GM12878 (cell line): ENCODE data around the gene TCF15. TPM values are rescaled to one million over a fixed set of nuclear protein-coding genes. Genes with fewer than 3 reads are reported as not detected.

Experiments
- ATAC-seq: fragments of 200-7000 bp; cut with Tn5 transposase; 3 replicates; pipeline ENCODE4 v1.9.1; 2020; ENCODE audit warnings: mild to moderate bottlenecking, moderate library complexity
- BruUV-seq: library from RNA; stranded (reverse); fragments of 400-500 nt; replicated peaks from 2 replicates; lab custom pipeline; 2021; lab: Mats Ljungman, UMichigan
- CTCF ChIA-PET: fragments of 300-600 bp; sonication (Branson Sonifier 250); formaldehyde crosslinking; extraction: SDS; loops from one replicate; lab custom pipeline; 2021; ENCODE audit warnings: inconsistent platforms; lab: Yijun Ruan, JAX
- POLR2A ChIA-PET: fragments of 350-600 bp; formaldehyde crosslinking; extraction: SDS; loops from one replicate; lab custom pipeline; 2021; ENCODE audit warnings: inconsistent platforms; lab: Charles Lee
- RAD21 ChIA-PET: fragments of 300-600 bp; sonication (Branson Sonifier 250); formaldehyde crosslinking; loops from one replicate; lab custom pipeline; 2023; ENCODE audit warnings: antibody characterized with exemption; ENCODE audit not compliant: unreplicated experiment; lab: Charles Lee
- SMC1A ChIA-PET: fragments of 300-600 bp; sonication (Branson Sonifier 250); formaldehyde crosslinking; loops from one replicate; lab custom pipeline; 2023; ENCODE audit not compliant: unreplicated experiment, uncharacterized antibody; lab: Charles Lee
- DNase-seq: peaks from one replicate; pipeline ENCODE4 v3.0.0-alpha.2; 2011; ENCODE audit warnings: low read depth, low spot score
- FAIRE-seq: peaks from 3 replicates; lab custom pipeline; 2011; peaks lifted over from hg19 to GRCh38; lab: Jason Lieb, UNC
- H2AFZ ChIP-seq: 2 replicates; pipeline ENCODE4 v1.6.0; 2011; ENCODE audit warnings: low read depth, low read length, control low read depth; ENCODE audit not compliant: control insufficient read depth
- H3K27ac ChIP-seq: 2 replicates; pipeline ENCODE4 v1.5.1; 2011; ENCODE audit warnings: control low read depth; ENCODE audit not compliant: control insufficient read depth, insufficient read depth
- H3K27me3 ChIP-seq, 2 experiments: replicated peaks in 1 of 2; 2 replicates each; pipeline versions ENCODE4 v1.6.0 to v1.6.1; 2011; ENCODE audit warnings: low read length in 1 of 2; ENCODE audit not compliant: control insufficient read depth in 2 of 2, insufficient read depth in 2 of 2
- H3K36me3 ChIP-seq, 2 experiments: 2 replicates each; pipeline ENCODE4 v1.5.1; 2011; ENCODE audit warnings: low read length in 1 of 2; ENCODE audit not compliant: control insufficient read depth in 2 of 2, insufficient read depth in 2 of 2
- H3K4me1 ChIP-seq: 2 replicates; pipeline ENCODE4 v1.6.1; 2011; ENCODE audit warnings: mild to moderate bottlenecking, low read length, moderate library complexity, mixed read lengths; ENCODE audit not compliant: control insufficient read depth, insufficient read depth
- H3K4me2 ChIP-seq: 2 replicates; pipeline ENCODE4 v1.6.0; 2011; ENCODE audit warnings: control low read depth; ENCODE audit not compliant: control insufficient read depth, insufficient read depth
- H3K4me3 ChIP-seq: fragments of 200-600 bp; sonication (generic); 2 replicates; pipeline ENCODE4 v1.5.1; 2016
- H3K79me2 ChIP-seq: 2 replicates; pipeline ENCODE4 v1.6.0; 2011; ENCODE audit warnings: low read length; ENCODE audit not compliant: control insufficient read depth, insufficient read depth
- H3K9ac ChIP-seq: 2 replicates; pipeline ENCODE4 v1.8.0; 2011; ENCODE audit warnings: low read length, control low read depth, mixed read lengths; ENCODE audit not compliant: control insufficient read depth, insufficient read depth
- H3K9me3 ChIP-seq: replicated peaks from 3 replicates; pipeline ENCODE4 v1.5.1; 2011; ENCODE audit warnings: mild to moderate bottlenecking, low read length; ENCODE audit not compliant: control insufficient read depth, insufficient read depth
- H4K20me1 ChIP-seq: 2 replicates; pipeline ENCODE4 v1.6.0; 2011; ENCODE audit not compliant: control insufficient read depth, insufficient read depth
- BACH1 ChIP-seq: fragments of 450-650 bp; IDR thresholded peaks from 2 replicates; pipeline ENCODE4 v1.6.1; 2017; ENCODE audit warnings: mild to moderate bottlenecking, borderline replicate concordance
- DPF2 ChIP-seq: fragments of 450-650 bp; IDR thresholded peaks from 2 replicates; pipeline ENCODE4 v1.6.1; 2017; ENCODE audit warnings: mild to moderate bottlenecking
- FOXM1 ChIP-seq: IDR thresholded peaks from 2 replicates; pipeline ENCODE4 v1.6.1; 2012; ENCODE audit warnings: low read depth, mild to moderate bottlenecking, inconsistent platforms, low read length, moderate library complexity
- GABPA ChIP-seq: IDR thresholded peaks from 2 replicates; pipeline ENCODE4 v1.6.1; 2014; ENCODE audit warnings: antibody characterized with exemption, low read depth, mild to moderate bottlenecking, inconsistent platforms
- IKZF2 ChIP-seq, 2 experiments: fragments of 450-650 bp; IDR thresholded peaks; 2 replicates each; pipeline ENCODE4 v1.6.1; 2017; ENCODE audit warnings: mild to moderate bottlenecking in 2 of 2, moderate library complexity in 2 of 2
- NFXL1 ChIP-seq: fragments of 450-650 bp; IDR thresholded peaks from 2 replicates; pipeline ENCODE4 v1.6.1; 2017; ENCODE audit warnings: antibody characterized with exemption, mild to moderate bottlenecking, borderline replicate concordance
- NR2C2 ChIP-seq: IDR thresholded peaks from 2 replicates; pipeline ENCODE4 v1.6.1; 2011; ENCODE audit warnings: borderline replicate concordance, low read depth; ENCODE audit not compliant: control insufficient read depth, insufficient read length
- PAX8 ChIP-seq: fragments of 450-650 bp; IDR thresholded peaks from 2 replicates; pipeline ENCODE4 v1.6.1; 2017; ENCODE audit warnings: mild to moderate bottlenecking, moderate library complexity
- RELB ChIP-seq: fragments of 450-650 bp; IDR thresholded peaks from 2 replicates; pipeline ENCODE4 v1.6.1; 2017; ENCODE audit warnings: low read depth, mild to moderate bottlenecking, moderate library complexity
- SIX5 ChIP-seq: IDR thresholded peaks from 2 replicates; pipeline ENCODE4 v1.6.1; 2011; ENCODE audit warnings: mild to moderate bottlenecking, low read depth, low read length, moderate library complexity; ENCODE audit not compliant: severe bottlenecking
- SMC3 ChIP-seq: IDR thresholded peaks from 2 replicates; pipeline ENCODE4 v1.6.1; 2011; ENCODE audit warnings: low read length, improper control_type of control experiment, borderline replicate concordance
- TCF3 ChIP-seq: IDR thresholded peaks from 2 replicates; pipeline ENCODE4 v1.6.1; 2012; ENCODE audit warnings: low read depth, mild to moderate bottlenecking, low read length, borderline replicate concordance; ENCODE audit not compliant: insufficient read depth
- WGBS: methylation state at CpG from one replicate; pipeline ENCODE4 v1.1.6; 2016; ENCODE audit warnings: low lambda C conversion rate; ENCODE audit not compliant: insufficient replicate concordance, insufficient coverage; ENCODE audit errors: missing lambda C conversion rate; 5-methylcytosine and 5-hydroxymethylcytosine counted together
- in situ Hi-C: fragments of 300-500 bp; cut with MboI; formaldehyde crosslinking; loops from 9 replicates; pipeline ENCODE4 v1.14.3; 2018; ENCODE audit warnings: mixed read lengths
- intact Hi-C: fragments of 100-400 bp; cut with micrococcal nuclease; formaldehyde crosslinking; loops from one replicate; pipeline ENCODE4 v1.14.2; 2022; ENCODE audit not compliant: unreplicated experiment
- polyA plus RNA-seq, 11 experiments: library from polyadenylated mRNA; depleted of rRNA in 4 of 11; unstranded in 6 of 11; stranded (reverse) in 5 of 11; fragments of >200 nt; fragmentation: Nextera tagmentation in 4 of 11; fragmentation: Illumina TruSeq in 1 of 11; extraction: Ambion mirVana in 4 of 11; extraction: Trizol in 1 of 11; gene quantifications; 1 replicate in 1 of 11; 2 replicates in 10 of 11; pipeline versions ENCODE4 v1.2.1 to v1.2.3, GENCODE V29; 2011 to 2016; ENCODE audit warnings: inconsistent platforms in 2 of 11, missing spikeins in 2 of 11, low read depth in 1 of 11
- total RNA-seq, 4 experiments: library from RNA; depleted of rRNA in 3 of 4; stranded (reverse); fragments of >200 nt in 3 of 4; fragmentation: Illumina TruSeq in 1 of 4; extraction: Trizol in 1 of 4; gene quantifications; 2 replicates each; pipeline versions ENCODE4 v1.2.1 to v1.2.3, GENCODE V29; 2013 to 2021
- TF ChIP-seq, protein P1 (sequence below): fragments of 150-350 bp; IDR thresholded peaks from 2 replicates; pipeline ENCODE4 v1.6.1; 2014; ENCODE audit warnings: mild to moderate bottlenecking, low read depth, low read length
- TF ChIP-seq, protein P2 (sequence below): IDR thresholded peaks from 2 replicates; pipeline ENCODE4 v1.6.1; 2012; ENCODE audit warnings: improper control_type of control experiment, low read depth, low read length; ENCODE audit not compliant: insufficient replicate concordance

TCF15 gene
- total and polyA plus RNA-seq, 10 of the 15 experiments (the other 5 are each of a cell fraction or from before 2014, with no cell fraction given) = 0.08 TPM; not detected in 9

DNA sequence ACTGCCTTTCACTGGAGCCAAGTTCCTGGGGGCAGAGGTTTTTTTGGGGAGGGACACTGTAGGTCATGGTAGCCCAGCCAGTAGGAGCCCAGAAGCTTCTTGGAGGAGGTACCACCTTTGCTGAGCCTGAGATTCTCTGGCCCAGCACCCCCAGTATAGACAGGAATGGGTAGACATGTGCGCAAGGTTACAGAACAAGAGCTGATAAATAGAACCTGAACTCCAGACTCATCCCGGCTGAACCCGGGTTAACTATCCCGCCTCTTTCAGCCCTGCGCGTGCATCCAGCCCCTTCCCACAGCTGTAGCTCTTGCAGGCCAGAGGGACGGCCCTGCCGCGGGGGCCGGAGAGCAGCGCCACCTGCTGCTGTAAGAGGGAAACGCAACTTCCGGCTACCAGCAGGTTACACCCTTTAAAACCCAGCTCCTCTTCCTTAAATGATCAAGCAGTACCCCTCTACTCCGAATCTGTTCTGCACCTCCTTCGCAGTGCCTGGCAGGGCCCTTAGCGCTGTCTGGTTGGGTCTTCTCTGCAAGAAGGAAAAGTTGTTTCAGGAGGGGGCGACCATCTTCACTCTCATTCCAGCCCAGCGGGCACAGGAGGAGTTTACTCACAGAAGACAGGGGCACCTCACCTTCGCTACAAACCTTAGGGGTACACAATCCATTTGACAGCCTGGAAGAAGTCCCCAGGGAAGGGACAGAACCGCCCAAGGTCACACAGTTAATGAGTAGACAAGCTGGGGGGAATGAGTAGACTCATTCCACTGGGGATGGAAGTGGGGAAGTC, 35.4 kb upstream of the TCF15 start:
- intact Hi-C loops = loop anchor here (1.0 kb wide), 2 partner anchors 84 to 291 kb away; no protein-coding TSS in a partner anchor
- in situ Hi-C loops = loop anchor here (5.0 kb wide), 2 partner anchors 83 to 293 kb away; no protein-coding TSS in a partner anchor
- SMC1A ChIA-PET = interaction anchor here (0.8 to 5.2 kb wide), 25 partner anchors 10 to 291 kb away, joined by 3 to 75 read pairs (median 4); partner anchors contain the start of gene CSNK2A1
- Histone ChIP-seq H3K27me3 (no peaks in the 10 kb centered on the region), H3K4me1 (no peaks in the 10 kb centered on the region), H3K36me3 (peaks cover 0 to 4% of the 10 kb centered on the region in 2 experiments; a peak in 3 of 4 replicates), H3K9me3 (no peaks in the 10 kb centered on the region), H3K79me2 (no peaks in the 10 kb centered on the region), H3K4me3 (no peak overlapping the region), H2AFZ (peak overlapping the region; percentile 41; the same call in 1 of the 2 replicates), H4K20me1 (no peaks in the 10 kb centered on the region), H3K4me2 (no peak overlapping the region), H3K9ac (no peak overlapping the region), H3K27ac (0 out of 2 replicates have a peak overlapping the region, but pooled peaks have one; percentile 7)
- FAIRE-seq (peak; percentile 96), ATAC-seq (peak; percentile 96), DNase-seq (peak; percentile 25)
- POLR2A ChIA-PET = interaction anchor here (0.5 to 1.1 kb wide), 2 partner anchors 83 to 107 kb away, joined by 3 to 6 read pairs; no protein-coding TSS in a partner anchor
- 17% methylated on average over 20 of the region's 20 CpGs for WGBS
- BruUV-seq = no TSS peak
- RAD21 ChIA-PET = interaction anchor here (0.7 to 4.3 kb wide), 22 partner anchors 18 to 310 kb away, joined by 3 to 35 read pairs (median 5); partner anchors contain the start of gene CSNK2A1
- CTCF ChIA-PET = interaction anchor here (0.6 to 7.5 kb wide), 40 partner anchors 11 to 1884 kb away, joined by 3 to 190 read pairs (median 5); partner anchors contain the start of gene CSNK2A1
- TF ChIP-seq RELB (no peak), IKZF2 (IDR thresholded peaks at IDR 0.05) (no peak), BACH1 (no peak), NR2C2 (no peak), FOXM1 (no peak), GABPA (no peak), TCF3 (no peak), DPF2 (no peak), NFXL1 (no peak), SMC3 (peak; percentile 95), PAX8 (no peak), SIX5 (no peak)
- TF ChIP-seq, protein P1, sequence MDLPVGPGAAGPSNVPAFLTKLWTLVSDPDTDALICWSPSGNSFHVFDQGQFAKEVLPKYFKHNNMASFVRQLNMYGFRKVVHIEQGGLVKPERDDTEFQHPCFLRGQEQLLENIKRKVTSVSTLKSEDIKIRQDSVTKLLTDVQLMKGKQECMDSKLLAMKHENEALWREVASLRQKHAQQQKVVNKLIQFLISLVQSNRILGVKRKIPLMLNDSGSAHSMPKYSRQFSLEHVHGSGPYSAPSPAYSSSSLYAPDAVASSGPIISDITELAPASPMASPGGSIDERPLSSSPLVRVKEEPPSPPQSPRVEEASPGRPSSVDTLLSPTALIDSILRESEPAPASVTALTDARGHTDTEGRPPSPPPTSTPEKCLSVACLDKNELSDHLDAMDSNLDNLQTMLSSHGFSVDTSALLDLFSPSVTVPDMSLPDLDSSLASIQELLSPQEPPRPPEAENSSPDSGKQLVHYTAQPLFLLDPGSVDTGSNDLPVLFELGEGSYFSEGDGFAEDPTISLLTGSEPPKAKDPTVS = no peak
- TF ChIP-seq, protein P2, sequence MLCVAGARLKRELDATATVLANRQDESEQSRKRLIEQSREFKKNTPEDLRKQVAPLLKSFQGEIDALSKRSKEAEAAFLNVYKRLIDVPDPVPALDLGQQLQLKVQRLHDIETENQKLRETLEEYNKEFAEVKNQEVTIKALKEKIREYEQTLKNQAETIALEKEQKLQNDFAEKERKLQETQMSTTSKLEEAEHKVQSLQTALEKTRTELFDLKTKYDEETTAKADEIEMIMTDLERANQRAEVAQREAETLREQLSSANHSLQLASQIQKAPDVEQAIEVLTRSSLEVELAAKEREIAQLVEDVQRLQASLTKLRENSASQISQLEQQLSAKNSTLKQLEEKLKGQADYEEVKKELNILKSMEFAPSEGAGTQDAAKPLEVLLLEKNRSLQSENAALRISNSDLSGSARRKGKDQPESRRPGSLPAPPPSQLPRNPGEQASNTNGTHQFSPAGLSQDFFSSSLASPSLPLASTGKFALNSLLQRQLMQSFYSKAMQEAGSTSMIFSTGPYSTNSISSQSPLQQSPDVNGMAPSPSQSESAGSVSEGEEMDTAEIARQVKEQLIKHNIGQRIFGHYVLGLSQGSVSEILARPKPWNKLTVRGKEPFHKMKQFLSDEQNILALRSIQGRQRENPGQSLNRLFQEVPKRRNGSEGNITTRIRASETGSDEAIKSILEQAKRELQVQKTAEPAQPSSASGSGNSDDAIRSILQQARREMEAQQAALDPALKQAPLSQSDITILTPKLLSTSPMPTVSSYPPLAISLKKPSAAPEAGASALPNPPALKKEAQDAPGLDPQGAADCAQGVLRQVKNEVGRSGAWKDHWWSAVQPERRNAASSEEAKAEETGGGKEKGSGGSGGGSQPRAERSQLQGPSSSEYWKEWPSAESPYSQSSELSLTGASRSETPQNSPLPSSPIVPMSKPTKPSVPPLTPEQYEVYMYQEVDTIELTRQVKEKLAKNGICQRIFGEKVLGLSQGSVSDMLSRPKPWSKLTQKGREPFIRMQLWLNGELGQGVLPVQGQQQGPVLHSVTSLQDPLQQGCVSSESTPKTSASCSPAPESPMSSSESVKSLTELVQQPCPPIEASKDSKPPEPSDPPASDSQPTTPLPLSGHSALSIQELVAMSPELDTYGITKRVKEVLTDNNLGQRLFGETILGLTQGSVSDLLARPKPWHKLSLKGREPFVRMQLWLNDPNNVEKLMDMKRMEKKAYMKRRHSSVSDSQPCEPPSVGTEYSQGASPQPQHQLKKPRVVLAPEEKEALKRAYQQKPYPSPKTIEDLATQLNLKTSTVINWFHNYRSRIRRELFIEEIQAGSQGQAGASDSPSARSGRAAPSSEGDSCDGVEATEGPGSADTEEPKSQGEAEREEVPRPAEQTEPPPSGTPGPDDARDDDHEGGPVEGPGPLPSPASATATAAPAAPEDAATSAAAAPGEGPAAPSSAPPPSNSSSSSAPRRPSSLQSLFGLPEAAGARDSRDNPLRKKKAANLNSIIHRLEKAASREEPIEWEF = no peak
